Astrocyte (in vitro differentiated cells and primary cell): ENCODE measurements around the gene AJAP1. TPM values are rescaled to one million over a fixed set of nuclear protein-coding genes. Genes with fewer than 3 reads are reported as not detected.

Experiments
- DNase-seq: peaks from one replicate; pipeline ENCODE4 v3.0.0-alpha.2; 2010; ENCODE audit warnings: low read depth
- FAIRE-seq: peaks from 2 replicates; lab custom pipeline; 2011; peaks lifted over from hg19 to GRCh38; lab: Jason Lieb, UNC
- H2AFZ ChIP-seq: 2 replicates; pipeline ENCODE4 v1.6.0; 2012; ENCODE audit warnings: low read depth, low read length, inconsistent platforms
- H3K27ac ChIP-seq: 2 replicates; pipeline ENCODE4 v1.5.1; 2011; ENCODE audit warnings: low read depth, low read length, inconsistent platforms
- H3K27me3 ChIP-seq: 2 replicates; pipeline ENCODE4 v1.6.0; 2011; ENCODE audit warnings: low read length, inconsistent platforms; ENCODE audit not compliant: insufficient read depth
- H3K36me3 ChIP-seq: 2 replicates; pipeline ENCODE4 v1.5.1; 2011; ENCODE audit warnings: low read length, inconsistent platforms; ENCODE audit not compliant: insufficient read depth
- H3K4me1 ChIP-seq: 2 replicates; pipeline ENCODE4 v1.5.1; 2011; ENCODE audit warnings: low read length, inconsistent platforms; ENCODE audit not compliant: insufficient read depth
- H3K4me2 ChIP-seq: 2 replicates; pipeline ENCODE4 v1.6.0; 2012; ENCODE audit warnings: low read length, inconsistent platforms
- H3K4me3 ChIP-seq: 2 replicates; pipeline ENCODE4 v1.5.1; 2011; ENCODE audit warnings: low read depth, mild to moderate bottlenecking, low read length, inconsistent platforms; ENCODE audit not compliant: insufficient read depth
- H3K79me2 ChIP-seq: 2 replicates; pipeline ENCODE4 v1.6.0; 2012; ENCODE audit warnings: mild to moderate bottlenecking, low read length, inconsistent platforms; ENCODE audit not compliant: insufficient read depth
- H3K9ac ChIP-seq: 2 replicates; pipeline ENCODE4 v1.6.0; 2012; ENCODE audit warnings: mild to moderate bottlenecking, low read length, inconsistent platforms
- H3K9me3 ChIP-seq: 2 replicates; pipeline ENCODE4 v1.5.1; 2012; ENCODE audit warnings: low read depth, mild to moderate bottlenecking, low read length, inconsistent platforms; ENCODE audit not compliant: insufficient read depth
- H4K20me1 ChIP-seq: 2 replicates; pipeline ENCODE4 v1.6.0; 2012; ENCODE audit warnings: low read length, inconsistent platforms; ENCODE audit not compliant: insufficient read depth
- H3K27ac Mint-ChIP-seq: one replicate; pipeline ENCODE4 v1.8.0; 2021; ENCODE audit warnings: mild to moderate bottlenecking, mixed read lengths; ENCODE audit not compliant: unreplicated experiment
- H3K27me3 Mint-ChIP-seq: one replicate; pipeline ENCODE4 v1.8.0; 2021; ENCODE audit warnings: low read depth, mixed read lengths; ENCODE audit not compliant: unreplicated experiment
- H3K36me3 Mint-ChIP-seq: one replicate; pipeline ENCODE4 v1.8.0; 2021; ENCODE audit warnings: low read depth, mixed read lengths; ENCODE audit not compliant: unreplicated experiment
- H3K4me1 Mint-ChIP-seq: one replicate; pipeline ENCODE4 v1.8.0; 2021; ENCODE audit warnings: low read depth, mixed read lengths; ENCODE audit not compliant: unreplicated experiment
- H3K4me3 Mint-ChIP-seq: one replicate; pipeline ENCODE4 v1.8.0; 2021; ENCODE audit warnings: mild to moderate bottlenecking, moderate library complexity, mixed read lengths; ENCODE audit not compliant: unreplicated experiment
- H3K9me3 Mint-ChIP-seq: one replicate; pipeline ENCODE4 v1.8.0; 2021; ENCODE audit warnings: mild to moderate bottlenecking, mixed read lengths; ENCODE audit not compliant: unreplicated experiment
- EZH2 ChIP-seq: IDR thresholded peaks from 2 replicates; pipeline ENCODE4 v1.6.1; 2012; ENCODE audit warnings: mild to moderate bottlenecking, low read length, inconsistent platforms; ENCODE audit not compliant: insufficient read depth
- total RNA-seq: library from RNA; stranded (reverse); gene quantifications from 2 replicates; pipeline ENCODE4 v1.2.1, GENCODE V29; 2021
- TF ChIP-seq, protein P1 (sequence below): IDR thresholded peaks from 2 replicates; pipeline ENCODE4 v1.5.1; 2011; ENCODE audit warnings: low read depth, mild to moderate bottlenecking, inconsistent platforms, low read length, moderate library complexity; ENCODE audit not compliant: insufficient read depth

AJAP1 gene
- total RNA-seq, 1 donor from 2014 or later, result 0.34 TPM

DNA sequence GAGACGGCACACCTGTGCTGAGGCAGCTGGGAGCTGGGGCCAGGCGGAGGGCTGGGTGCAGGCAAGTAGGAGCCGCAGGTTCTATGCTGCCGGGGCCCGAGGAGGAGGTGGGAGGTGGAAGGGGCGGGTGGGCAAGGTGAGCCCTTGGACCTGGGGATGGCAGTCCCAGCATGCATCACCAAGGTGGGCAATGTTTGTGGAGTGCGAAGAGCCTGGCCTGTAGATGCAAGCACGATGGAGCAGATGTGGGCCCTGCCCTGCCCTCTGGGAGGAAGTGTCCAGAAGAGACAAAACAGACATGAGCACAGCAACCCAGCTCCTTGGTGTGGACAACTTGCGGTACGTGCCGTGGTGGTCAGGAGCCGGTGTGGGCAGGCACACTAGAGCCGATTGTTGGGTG lies 28.3 kb upstream of the AJAP1 start:
- H3K36me3 Mint-ChIP-seq, result no peaks in the 10 kb centered on the region
- H3K4me3 Mint-ChIP-seq, result no peak overlapping the region

DNA sequence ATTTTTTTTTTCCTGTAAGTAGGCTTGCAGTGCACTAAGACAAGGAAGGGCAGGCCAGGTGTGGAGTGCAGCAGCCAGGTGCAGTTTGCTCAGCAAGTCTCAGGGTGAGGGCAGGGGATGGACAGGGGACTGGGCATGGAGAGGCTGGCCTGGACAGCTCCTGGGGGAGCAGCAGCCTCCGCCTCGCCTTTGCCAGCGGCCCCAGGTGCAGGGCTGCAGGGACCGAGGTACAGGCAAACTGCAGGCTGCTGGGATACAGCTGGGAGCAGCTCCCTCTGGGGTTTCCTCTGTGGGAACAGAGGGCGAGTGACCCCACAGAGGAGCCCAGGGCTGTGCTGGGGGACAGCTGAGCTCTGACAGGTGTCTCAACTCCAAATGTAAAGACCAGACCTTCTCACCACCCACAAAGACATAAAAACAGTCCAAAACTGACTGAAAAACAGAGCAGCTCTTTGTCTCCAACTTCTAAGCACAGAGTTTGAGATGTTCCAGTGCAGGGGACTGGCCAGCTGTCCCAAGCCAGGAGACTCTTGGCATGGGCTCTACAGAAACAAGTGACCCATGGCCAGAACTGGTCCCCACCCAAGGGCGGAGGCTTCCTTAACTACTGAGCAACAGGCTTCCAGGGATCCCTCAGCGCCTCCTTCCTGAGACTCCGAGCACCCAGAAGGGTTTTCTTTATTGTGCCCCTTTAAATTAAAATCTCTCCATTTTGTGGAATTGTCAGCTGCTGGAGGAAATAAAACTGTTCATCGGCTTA lies 27.7 kb upstream of the AJAP1 start:
- H3K4me1 ChIP-seq, result no peaks in the 10 kb centered on the region
- H3K27me3 ChIP-seq, result no peaks in the 10 kb centered on the region
- H3K27me3 Mint-ChIP-seq, result peaks cover 63% of the 10 kb centered on the region
- H3K36me3 Mint-ChIP-seq, result no peaks in the 10 kb centered on the region
- peaks cover 8% of the 10 kb centered on the region for H3K9me3 ChIP-seq
- no peaks in the 10 kb centered on the region for H3K9me3 Mint-ChIP-seq
- no peak overlapping the region for H3K27ac ChIP-seq
- H3K4me1 Mint-ChIP-seq, result no peaks in the 10 kb centered on the region
- no peak overlapping the region for H3K4me3 Mint-ChIP-seq
- no peak overlapping the region for H3K4me2 ChIP-seq
- no peaks in the 10 kb centered on the region for H3K36me3 ChIP-seq
- DNase-seq (no peak), FAIRE-seq (no peak)
- H4K20me1 ChIP-seq, result no peaks in the 10 kb centered on the region
- H3K9ac ChIP-seq, result no peak overlapping the region
- H3K4me3 ChIP-seq, result no peak overlapping the region
- no peak overlapping the region for H2AFZ ChIP-seq
- TF ChIP-seq EZH2, result no peak
- TF ChIP-seq, protein P1, sequence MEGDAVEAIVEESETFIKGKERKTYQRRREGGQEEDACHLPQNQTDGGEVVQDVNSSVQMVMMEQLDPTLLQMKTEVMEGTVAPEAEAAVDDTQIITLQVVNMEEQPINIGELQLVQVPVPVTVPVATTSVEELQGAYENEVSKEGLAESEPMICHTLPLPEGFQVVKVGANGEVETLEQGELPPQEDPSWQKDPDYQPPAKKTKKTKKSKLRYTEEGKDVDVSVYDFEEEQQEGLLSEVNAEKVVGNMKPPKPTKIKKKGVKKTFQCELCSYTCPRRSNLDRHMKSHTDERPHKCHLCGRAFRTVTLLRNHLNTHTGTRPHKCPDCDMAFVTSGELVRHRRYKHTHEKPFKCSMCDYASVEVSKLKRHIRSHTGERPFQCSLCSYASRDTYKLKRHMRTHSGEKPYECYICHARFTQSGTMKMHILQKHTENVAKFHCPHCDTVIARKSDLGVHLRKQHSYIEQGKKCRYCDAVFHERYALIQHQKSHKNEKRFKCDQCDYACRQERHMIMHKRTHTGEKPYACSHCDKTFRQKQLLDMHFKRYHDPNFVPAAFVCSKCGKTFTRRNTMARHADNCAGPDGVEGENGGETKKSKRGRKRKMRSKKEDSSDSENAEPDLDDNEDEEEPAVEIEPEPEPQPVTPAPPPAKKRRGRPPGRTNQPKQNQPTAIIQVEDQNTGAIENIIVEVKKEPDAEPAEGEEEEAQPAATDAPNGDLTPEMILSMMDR, result no peak
- no peaks in the 10 kb centered on the region for H3K79me2 ChIP-seq
- H3K27ac Mint-ChIP-seq, result no peak overlapping the region

More for the DNA sequence above, 28.3 kb upstream of the AJAP1 start:
- no peaks in the 10 kb centered on the region for H3K79me2 ChIP-seq
- no peak overlapping the region for H3K27ac ChIP-seq
- H4K20me1 ChIP-seq, result no peaks in the 10 kb centered on the region
- H3K9me3 Mint-ChIP-seq, result no peaks in the 10 kb centered on the region
- DNase-seq (no peak), FAIRE-seq (no peak)
- no peaks in the 10 kb centered on the region for H3K4me1 Mint-ChIP-seq
- H3K4me2 ChIP-seq, result no peak overlapping the region
- H3K27ac Mint-ChIP-seq, result no peak overlapping the region
- no peak for TF ChIP-seq EZH2
- TF ChIP-seq, protein P1, result no peak
- H3K9ac ChIP-seq, result no peak overlapping the region
- H3K27me3 ChIP-seq, result no peaks in the 10 kb centered on the region
- no peaks in the 10 kb centered on the region for H3K36me3 ChIP-seq
- H3K9me3 ChIP-seq, result peaks cover 8% of the 10 kb centered on the region
- no peaks in the 10 kb centered on the region for H3K4me1 ChIP-seq
- H2AFZ ChIP-seq, result no peak overlapping the region
- H3K27me3 Mint-ChIP-seq, result peaks cover 63% of the 10 kb centered on the region
- H3K4me3 ChIP-seq, result no peak overlapping the region

DNA sequence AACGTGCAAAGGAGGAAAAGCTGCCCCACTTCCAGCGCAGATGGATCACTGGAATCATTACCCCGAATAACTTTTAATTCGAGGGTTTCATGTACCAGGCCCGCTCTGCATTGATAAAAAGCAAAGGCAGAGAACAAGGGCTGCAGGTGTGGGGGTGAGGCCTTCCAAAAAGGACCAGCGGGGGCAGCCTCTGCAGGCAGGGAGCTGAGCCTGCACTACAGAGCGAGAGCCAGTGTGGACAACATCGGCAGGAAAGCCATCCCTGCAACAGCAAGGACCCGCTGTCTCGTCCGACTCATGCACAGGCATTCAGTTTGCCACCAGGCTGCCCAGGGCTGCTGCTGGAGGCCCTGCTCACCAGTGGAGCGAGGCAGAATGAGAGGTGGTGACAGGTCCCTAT lies 27.1 kb upstream of the AJAP1 start:
- DNase-seq, result no peak
- no peak for FAIRE-seq
- Histone ChIP-seq H3K36me3 (no peaks in the 10 kb centered on the region), H3K27me3 (no peaks in the 10 kb centered on the region), H3K27ac (no peak overlapping the region), H4K20me1 (no peaks in the 10 kb centered on the region), H3K9ac (no peak overlapping the region), H3K4me1 (no peaks in the 10 kb centered on the region), H3K79me2 (no peaks in the 10 kb centered on the region), H3K4me2 (no peak overlapping the region), H3K4me3 (no peak overlapping the region), H2AFZ (no peak overlapping the region), H3K9me3 (peaks cover 8% of the 10 kb centered on the region)
- TF ChIP-seq, protein P1, result no peak
- TF ChIP-seq EZH2, result no peak
- Mint-ChIP-seq H3K27ac (no peak overlapping the region), H3K9me3 (no peaks in the 10 kb centered on the region), H3K36me3 (no peaks in the 10 kb centered on the region), H3K4me1 (no peaks in the 10 kb centered on the region), H3K27me3 (peaks cover 65% of the 10 kb centered on the region), H3K4me3 (no peak overlapping the region)
